Thyroid gland (tissue), 4 donors: ENCODE data around the gene PAXX. TPM values are rescaled to one million over a fixed set of nuclear protein-coding genes. Genes with fewer than 3 reads are reported as not detected.
A peak's percentile ranks its signal among the peaks of the same experiment; 100 is the strongest.
"Not testable (repeated sequence)": the region's sequence is repeated elsewhere in the genome, so short reads cannot be mapped to it uniquely, and the experiment has no call there.

Source experiments
- DNase-seq, 2 donors: peaks; one replicate each; pipeline ENCODE4 v3.0.0-alpha.2; 2019
- H3K27ac ChIP-seq, 3 donors: fragments of 200-600 bp; sonication (generic); 1 replicate in 2 of 3; 2 replicates in 1 of 3; pipeline ENCODE4 v1.5.1; 2016 to 2019; ENCODE audit warnings: mild to moderate bottlenecking in 1 of 3, moderate library complexity in 1 of 3
- H3K27me3 ChIP-seq: fragments of 200-600 bp; sonication (generic); one replicate; pipeline ENCODE4 v1.5.1; 2019
- H3K36me3 ChIP-seq, 2 donors: fragments of 200-600 bp; sonication (generic); one replicate each; pipeline ENCODE4 v1.5.1; 2016 to 2019
- H3K4me1 ChIP-seq, 2 donors: fragments of 200-600 bp; sonication (generic); one replicate each; pipeline ENCODE4 v1.5.1; 2017 to 2019
- H3K4me3 ChIP-seq, 3 donors: fragments of 200-600 bp; sonication (generic); replicated peaks in 1 of 3; 1 replicate in 2 of 3; 2 replicates in 1 of 3; pipeline ENCODE4 v1.5.1; 2016; ENCODE audit warnings: mild to moderate bottlenecking in 1 of 3
- H3K9me3 ChIP-seq: fragments of 200-600 bp; sonication (generic); one replicate; pipeline ENCODE4 v1.5.1; 2017
- POLR2A ChIP-seq, 2 donors: fragments of 450-650 bp; IDR thresholded peaks; one replicate each; pipeline ENCODE4 v1.6.1; 2017; ENCODE audit warnings: antibody characterized with exemption in 2 of 2, mild to moderate bottlenecking in 2 of 2, moderate library complexity in 1 of 2
- WGBS, 2 donors: methylation state at CpG; one replicate each; pipeline ENCODE4 v1.1.5; 2017; 5-methylcytosine and 5-hydroxymethylcytosine counted together
- intact Hi-C: fragments of 100-400 bp; cut with DNase I; formaldehyde crosslinking; loops from one replicate; pipeline ENCODE4 v1.15.1; 2023
- total RNA-seq, 4 donors: library from RNA; depleted of rRNA; stranded (reverse); fragments of >200 nt; gene quantifications; one replicate each; pipeline ENCODE4 v1.2.3, GENCODE V29; 2016
- TF ChIP-seq, protein P1 (sequence below), 6 experiments: fragments of 200-600 bp in 3 of 6; fragments of 450-650 bp in 3 of 6; sonication (generic) in 3 of 6; IDR thresholded peaks; one replicate each; pipeline ENCODE4 v1.5.1; 2016 to 2019; ENCODE audit warnings: antibody characterized with exemption in 6 of 6, mild to moderate bottlenecking in 2 of 6, inconsistent platforms in 1 of 6, moderate library complexity in 1 of 6

The PAXX gene
- total RNA-seq, 4 donors from 2014 or later: 29.8 to 109 (median 50.7) TPM

DNA sequence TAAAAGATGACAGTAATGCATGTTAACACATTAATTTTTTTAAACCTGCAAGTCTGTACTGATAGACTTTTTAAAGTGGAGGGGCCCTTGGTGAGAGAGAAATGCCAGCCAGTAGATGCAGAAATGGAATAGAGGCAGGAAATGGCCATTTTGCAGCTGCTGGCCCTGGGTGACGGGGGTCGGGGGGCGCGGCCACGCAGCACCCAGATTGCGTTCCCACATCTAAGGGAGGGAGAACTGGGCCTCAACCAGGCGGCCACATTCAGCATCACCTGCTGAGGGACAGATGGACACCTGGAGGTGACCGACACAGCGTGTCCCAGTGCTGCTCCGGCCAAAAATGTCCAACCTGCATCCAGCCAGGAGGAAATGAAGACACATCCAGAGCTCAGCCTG lies 10.4 kb downstream of the PAXX start:
- 89% methylated on average over 10 of the region's 10 CpGs for WGBS, 2 donors
- H3K4me3 ChIP-seq: no peak overlapping the region
- intact Hi-C loops: no loop called here
- no peaks in the 10 kb centered on the region for H3K9me3 ChIP-seq
- H3K27me3 ChIP-seq: no peaks in the 10 kb centered on the region
- no peak overlapping the region for H3K27ac ChIP-seq
- no peak for DNase-seq
- TF ChIP-seq, protein P1, sequence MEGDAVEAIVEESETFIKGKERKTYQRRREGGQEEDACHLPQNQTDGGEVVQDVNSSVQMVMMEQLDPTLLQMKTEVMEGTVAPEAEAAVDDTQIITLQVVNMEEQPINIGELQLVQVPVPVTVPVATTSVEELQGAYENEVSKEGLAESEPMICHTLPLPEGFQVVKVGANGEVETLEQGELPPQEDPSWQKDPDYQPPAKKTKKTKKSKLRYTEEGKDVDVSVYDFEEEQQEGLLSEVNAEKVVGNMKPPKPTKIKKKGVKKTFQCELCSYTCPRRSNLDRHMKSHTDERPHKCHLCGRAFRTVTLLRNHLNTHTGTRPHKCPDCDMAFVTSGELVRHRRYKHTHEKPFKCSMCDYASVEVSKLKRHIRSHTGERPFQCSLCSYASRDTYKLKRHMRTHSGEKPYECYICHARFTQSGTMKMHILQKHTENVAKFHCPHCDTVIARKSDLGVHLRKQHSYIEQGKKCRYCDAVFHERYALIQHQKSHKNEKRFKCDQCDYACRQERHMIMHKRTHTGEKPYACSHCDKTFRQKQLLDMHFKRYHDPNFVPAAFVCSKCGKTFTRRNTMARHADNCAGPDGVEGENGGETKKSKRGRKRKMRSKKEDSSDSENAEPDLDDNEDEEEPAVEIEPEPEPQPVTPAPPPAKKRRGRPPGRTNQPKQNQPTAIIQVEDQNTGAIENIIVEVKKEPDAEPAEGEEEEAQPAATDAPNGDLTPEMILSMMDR (IDR thresholded peaks at IDR 0.05): no peak
- no peak for TF ChIP-seq POLR2A (IDR thresholded peaks at IDR 0.05)
- H3K36me3 ChIP-seq: no peaks in the 10 kb centered on the region
- peaks cover 17 to 27% of the 10 kb centered on the region in 2 donors for H3K4me1 ChIP-seq

DNA sequence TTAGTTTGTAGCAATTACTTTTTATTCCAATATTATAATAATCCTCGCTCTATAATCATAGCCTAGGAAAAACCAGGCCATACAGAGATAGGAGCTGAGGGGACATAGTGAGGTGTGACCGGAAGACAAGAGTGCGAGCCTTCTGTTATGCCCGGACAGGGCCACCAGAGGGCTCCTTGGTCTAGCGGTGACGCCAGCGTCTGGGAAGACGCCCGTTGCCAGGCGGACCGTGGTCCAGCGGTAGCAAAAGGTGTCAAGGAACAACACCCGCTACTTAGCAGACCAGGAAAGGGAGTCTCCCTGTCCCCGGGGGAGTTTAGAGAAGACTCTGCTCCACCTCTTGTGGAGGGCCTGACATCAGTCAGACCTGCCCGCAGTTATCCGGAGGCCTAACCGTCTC lies 12.1 kb downstream of the PAXX start:
- peak; percentile 67 to 72 for DNase-seq
- 25 to 42% methylated on average over 15 to 17 of the region's 17 CpGs for WGBS, 2 donors
- TF ChIP-seq, protein P1 (IDR thresholded peaks at IDR 0.05): peak in 5 of 6 experiments; percentile 26 to 69 (median 57)
- H3K27ac ChIP-seq, H3K4me3 ChIP-seq, H3K9me3 ChIP-seq, H3K36me3 ChIP-seq, H3K27me3 ChIP-seq, intact Hi-C loops: not testable (repeated sequence)
- peaks cover 30 to 33% of the 10 kb centered on the region in 2 donors for H3K4me1 ChIP-seq

DNA sequence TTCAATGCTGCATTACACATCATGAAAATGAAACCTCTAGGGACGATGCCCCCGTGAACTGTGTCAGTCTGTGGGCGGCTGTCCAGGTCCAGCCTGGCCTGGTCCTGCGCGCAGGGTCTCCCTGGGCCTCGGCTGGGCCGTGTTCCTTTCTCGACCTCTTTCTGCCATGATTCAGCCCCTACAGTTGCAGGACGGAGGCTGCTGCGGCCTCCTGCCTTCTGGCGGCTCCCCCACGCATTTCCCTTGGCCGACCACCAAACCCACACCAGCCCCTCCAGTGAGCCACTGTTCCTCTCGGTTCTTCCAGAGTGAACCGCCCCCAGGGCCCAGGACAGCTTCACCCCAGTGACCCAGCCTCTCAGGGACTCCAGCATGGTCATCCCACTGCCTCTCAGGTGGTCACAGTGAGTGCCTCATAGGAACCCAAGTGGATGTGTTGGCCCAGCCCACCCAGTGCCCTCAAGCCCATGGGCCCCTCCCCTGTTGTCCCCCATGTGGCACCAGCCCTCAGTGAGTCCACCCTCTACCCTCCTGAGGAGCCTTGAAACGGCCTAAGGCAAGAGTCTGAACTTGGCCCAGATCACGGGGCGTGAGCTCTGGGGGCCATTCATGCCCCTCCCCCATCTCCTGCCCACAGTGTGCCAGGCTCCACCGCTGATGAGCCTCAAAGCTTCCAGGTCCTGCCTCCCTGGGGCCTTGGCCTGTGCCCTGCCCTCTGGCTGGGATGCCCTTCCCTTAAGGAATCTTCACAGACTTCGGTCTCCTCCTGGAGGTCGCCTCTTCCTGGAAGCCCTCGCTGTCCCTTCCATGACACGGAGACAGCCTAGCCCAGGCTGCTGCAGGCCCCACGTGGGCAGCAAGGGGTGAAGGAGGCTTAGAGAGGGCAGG lies 14.1 kb downstream of the PAXX start:
- no peak overlapping the region for H3K4me3 ChIP-seq
- peak; percentile 75 to 91 for DNase-seq
- peak overlapping the region; percentile 59 to 84 (median 79) for H3K27ac ChIP-seq
- no peaks in the 10 kb centered on the region for H3K27me3 ChIP-seq
- TF ChIP-seq POLR2A (IDR thresholded peaks at IDR 0.05): no peak
- TF ChIP-seq, protein P1 (IDR thresholded peaks at IDR 0.05): no peak
- peaks cover 30 to 36% of the 10 kb centered on the region in 2 donors for H3K4me1 ChIP-seq
- intact Hi-C loops: no loop called here
- peaks cover 0 to 7% of the 10 kb centered on the region in 2 donors for H3K36me3 ChIP-seq
- WGBS, 2 donors: 56 to 59% methylated on average over 16 to 21 of the region's 24 CpGs
- no peaks in the 10 kb centered on the region for H3K9me3 ChIP-seq

DNA sequence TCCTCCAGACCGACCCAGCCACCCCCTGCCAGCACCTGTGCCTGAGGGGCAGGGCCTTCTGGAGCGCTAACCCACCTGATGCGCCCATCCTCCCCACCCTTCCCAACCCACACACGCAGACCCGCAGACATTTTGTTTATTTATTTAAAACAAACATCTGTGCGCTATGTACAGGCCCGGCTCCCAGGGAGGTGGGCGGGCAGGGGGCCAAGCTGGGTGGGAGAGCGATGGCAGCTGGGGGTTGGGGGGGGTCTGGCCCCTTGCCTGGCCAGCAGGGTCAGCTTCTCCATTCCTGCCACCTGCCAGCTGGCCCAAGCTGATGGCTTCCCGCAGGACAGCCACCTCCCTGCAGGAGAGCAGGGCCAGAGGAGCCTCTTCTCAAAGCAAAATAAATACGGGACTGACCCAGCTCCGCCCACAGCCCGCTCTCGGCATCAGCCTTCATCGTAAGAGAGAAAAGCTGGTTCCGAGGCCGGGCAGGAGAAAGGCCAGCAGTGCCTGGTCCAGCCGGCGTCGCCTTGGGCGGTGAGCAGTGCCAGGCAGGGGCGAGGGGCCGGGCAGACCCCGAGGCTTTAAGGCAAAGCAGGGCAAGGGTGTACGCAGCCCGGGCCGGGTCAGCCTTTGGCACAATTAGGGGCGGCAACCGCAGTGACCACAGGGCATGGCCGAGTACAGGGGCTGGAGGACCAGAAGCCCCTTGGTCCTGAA lies 15.0 kb downstream of the PAXX start:
- Histone ChIP-seq H3K4me3 (no peak overlapping the region), H3K27me3 (no peaks in the 10 kb centered on the region), H3K27ac (peak overlapping the region; percentile 59 to 84 (median 79)), H3K36me3 (peaks cover 0 to 14% of the 10 kb centered on the region in 2 donors), H3K9me3 (no peaks in the 10 kb centered on the region), H3K4me1 (peaks cover 30 to 36% of the 10 kb centered on the region in 2 donors)
- intact Hi-C loops: no loop called here
- peak; percentile 91 to 97 for DNase-seq
- WGBS, 2 donors: 29 to 40% methylated on average over 12 of the region's 30 CpGs
- peak in 1 of 2 donors; percentile 10 for TF ChIP-seq POLR2A (IDR thresholded peaks at IDR 0.05)
- TF ChIP-seq, protein P1 (IDR thresholded peaks at IDR 0.05): no peak
